PC-9 (cell line): ENCODE measurements around the gene SH3RF1. TPM values are rescaled to one million over a fixed set of nuclear protein-coding genes. Genes with fewer than 3 reads are reported as not detected.

Source experiments
- BruUV-seq: library from RNA; stranded (reverse); fragments of 400-500 nt; replicated peaks from 2 replicates; lab custom pipeline; 2021; lab: Mats Ljungman, UMichigan
- CTCF ChIA-PET: fragments of 300-600 bp; sonication (Branson Sonifier 250); formaldehyde crosslinking; loops from one replicate; lab custom pipeline; 2022; ENCODE audit warnings: antibody characterized with exemption; lab: Charles Lee
- POLR2A ChIA-PET: fragments of 300-600 bp; sonication (Branson Sonifier 250); formaldehyde crosslinking; loops from one replicate; lab custom pipeline; 2022; ENCODE audit warnings: antibody characterized with exemption; ENCODE audit not compliant: unreplicated experiment; lab: Charles Lee
- DNase-seq, 2 experiments: peaks; one replicate each; pipeline versions ENCODE4 v3.0.0 to v3.0.0-alpha.2; 2015 to 2022; ENCODE audit warnings: mixed read lengths in 1 of 2
- H2AFZ ChIP-seq: fragments of 200-600 bp; sonication (generic); 2 replicates; pipeline ENCODE4 v1.8.1; 2017; ENCODE audit warnings: antibody characterized with exemption
- H3F3A ChIP-seq: fragments of 200-600 bp; sonication (generic); 2 replicates; pipeline ENCODE4 v1.8.1; 2017; ENCODE audit warnings: antibody characterized with exemption, mild to moderate bottlenecking, low read depth; ENCODE audit not compliant: insufficient read depth
- H3K27ac ChIP-seq: fragments of 200-600 bp; sonication (generic); 2 replicates; pipeline ENCODE4 v1.6.1; 2016; ENCODE audit warnings: mixed run types
- H3K27me3 ChIP-seq: fragments of 200-600 bp; sonication (generic); 2 replicates; pipeline ENCODE4 v1.6.1; 2016; ENCODE audit warnings: low read depth, mixed run types; ENCODE audit not compliant: insufficient read depth
- H3K36me3 ChIP-seq: fragments of 200-600 bp; sonication (generic); 2 replicates; pipeline ENCODE4 v1.6.1; 2016; ENCODE audit warnings: low read depth, mixed run types
- H3K4me1 ChIP-seq: fragments of 200-600 bp; sonication (generic); replicated peaks from 2 replicates; pipeline ENCODE4 v1.6.1; 2016; ENCODE audit warnings: mixed run types; ENCODE audit not compliant: insufficient read depth
- H3K4me2 ChIP-seq: fragments of 200-600 bp; sonication (generic); 2 replicates; pipeline ENCODE4 v1.6.1; 2017; ENCODE audit warnings: mixed run types
- H3K4me3 ChIP-seq: fragments of 200-600 bp; sonication (generic); 2 replicates; pipeline ENCODE4 v1.6.1; 2016; ENCODE audit warnings: mixed run types
- H3K79me2 ChIP-seq: fragments of 200-600 bp; sonication (generic); 2 replicates; pipeline ENCODE4 v1.6.1; 2017; ENCODE audit warnings: low read depth, mixed run types
- H3K9me2 ChIP-seq: fragments of 200-600 bp; sonication (generic); 2 replicates; pipeline ENCODE4 v1.8.1; 2017; ENCODE audit warnings: mild to moderate bottlenecking; ENCODE audit not compliant: insufficient read depth
- H3K9me3 ChIP-seq: fragments of 200-600 bp; sonication (generic); 2 replicates; pipeline ENCODE4 v1.8.1; 2016; ENCODE audit warnings: low read depth; ENCODE audit not compliant: insufficient read depth
- H4K20me1 ChIP-seq: fragments of 200-600 bp; sonication (generic); 2 replicates; pipeline ENCODE4 v1.8.1; 2017; ENCODE audit not compliant: insufficient read depth
- EZH2 ChIP-seq: fragments of 200-600 bp; sonication (generic); IDR thresholded peaks from 2 replicates; pipeline ENCODE4 v1.8.0; 2017; ENCODE audit warnings: antibody characterized with exemption, low read depth
- intact Hi-C: fragments of 100-400 bp; cut with micrococcal nuclease; formaldehyde crosslinking; loops from one replicate; pipeline ENCODE4 v1.10.0; 2022; ENCODE audit not compliant: unreplicated experiment
- total RNA-seq: library from RNA; stranded (reverse); gene quantifications from 2 replicates; pipeline ENCODE4 v1.2.3, GENCODE V29; 2021
- TF ChIP-seq, protein P1 (sequence below): fragments of 200-600 bp; sonication (generic); conservative IDR thresholded peaks from 2 replicates; pipeline ENCODE4 v1.6.1; 2017; ENCODE audit warnings: mixed run types, antibody characterized with exemption, mild to moderate bottlenecking, moderate library complexity

Gene SH3RF1
- total RNA-seq, 1 experiment from 2014 or later: 26.4 TPM

DNA sequence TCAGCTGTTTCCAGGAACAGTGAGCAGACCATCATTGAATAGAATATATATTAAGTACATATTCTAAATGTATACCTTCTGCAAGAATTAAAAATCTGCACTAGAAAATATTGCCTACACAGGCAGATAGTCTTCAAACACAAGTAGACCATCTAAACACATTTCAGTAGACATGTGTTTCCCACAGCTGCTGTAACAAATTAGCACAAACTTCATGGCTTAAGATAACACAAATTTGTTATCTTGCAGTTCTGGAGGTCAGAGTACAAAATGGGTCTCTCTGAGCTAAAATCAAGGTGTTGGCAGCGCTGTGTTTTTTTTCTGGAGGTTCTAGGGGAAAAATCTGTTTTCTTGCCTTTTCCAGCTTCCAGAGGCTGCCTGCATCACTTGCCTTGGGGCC lies 42.7 kb downstream of the SH3RF1 start:
- no peaks in the 10 kb centered on the region for H3K9me3 ChIP-seq
- no peak overlapping the region for H2AFZ ChIP-seq
- intact Hi-C loops: no loop called here
- TF ChIP-seq EZH2: no peak
- TF ChIP-seq, protein P1, sequence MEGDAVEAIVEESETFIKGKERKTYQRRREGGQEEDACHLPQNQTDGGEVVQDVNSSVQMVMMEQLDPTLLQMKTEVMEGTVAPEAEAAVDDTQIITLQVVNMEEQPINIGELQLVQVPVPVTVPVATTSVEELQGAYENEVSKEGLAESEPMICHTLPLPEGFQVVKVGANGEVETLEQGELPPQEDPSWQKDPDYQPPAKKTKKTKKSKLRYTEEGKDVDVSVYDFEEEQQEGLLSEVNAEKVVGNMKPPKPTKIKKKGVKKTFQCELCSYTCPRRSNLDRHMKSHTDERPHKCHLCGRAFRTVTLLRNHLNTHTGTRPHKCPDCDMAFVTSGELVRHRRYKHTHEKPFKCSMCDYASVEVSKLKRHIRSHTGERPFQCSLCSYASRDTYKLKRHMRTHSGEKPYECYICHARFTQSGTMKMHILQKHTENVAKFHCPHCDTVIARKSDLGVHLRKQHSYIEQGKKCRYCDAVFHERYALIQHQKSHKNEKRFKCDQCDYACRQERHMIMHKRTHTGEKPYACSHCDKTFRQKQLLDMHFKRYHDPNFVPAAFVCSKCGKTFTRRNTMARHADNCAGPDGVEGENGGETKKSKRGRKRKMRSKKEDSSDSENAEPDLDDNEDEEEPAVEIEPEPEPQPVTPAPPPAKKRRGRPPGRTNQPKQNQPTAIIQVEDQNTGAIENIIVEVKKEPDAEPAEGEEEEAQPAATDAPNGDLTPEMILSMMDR: no peak
- H3F3A ChIP-seq: peaks cover 40% of the 10 kb centered on the region
- H3K9me2 ChIP-seq: no peaks in the 10 kb centered on the region
- H4K20me1 ChIP-seq: no peaks in the 10 kb centered on the region
- H3K36me3 ChIP-seq: 0 out of 2 replicates have a peak, but pooled peaks cover 12% of the 10 kb centered on the region
- H3K27me3 ChIP-seq: no peaks in the 10 kb centered on the region
- H3K4me3 ChIP-seq: no peak overlapping the region
- ChIA-PET POLR2A (no interaction called here), CTCF (no interaction called here)
- H3K4me2 ChIP-seq: no peak overlapping the region
- BruUV-seq: no TSS peak
- no peak for DNase-seq
- H3K4me1 ChIP-seq: peaks cover 38% of the 10 kb centered on the region
- peaks cover 54% of the 10 kb centered on the region for H3K79me2 ChIP-seq
- no peak overlapping the region for H3K27ac ChIP-seq

DNA sequence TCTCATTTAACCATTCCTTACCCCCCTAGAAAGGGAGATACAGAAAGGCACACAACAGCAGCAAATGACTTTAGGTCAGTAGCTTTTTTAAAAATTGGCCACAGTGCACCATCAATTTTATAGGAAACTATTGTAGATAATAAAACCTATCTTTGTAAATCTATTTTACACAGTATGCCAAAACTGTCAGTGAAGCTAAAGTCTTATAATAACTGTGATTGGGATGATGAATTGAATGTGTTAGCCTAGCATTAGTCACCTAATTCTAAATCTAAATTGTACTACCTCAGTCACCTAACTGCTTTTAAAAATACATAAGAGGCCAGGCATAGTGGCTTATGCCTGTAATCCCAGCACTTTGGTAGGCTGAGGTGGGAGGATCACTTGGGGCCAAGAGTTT lies 44.2 kb downstream of the SH3RF1 start:
- H3K9me3 ChIP-seq: no peaks in the 10 kb centered on the region
- peaks cover 38% of the 10 kb centered on the region for H3K4me1 ChIP-seq
- intact Hi-C loops: no loop called here
- BruUV-seq: no TSS peak
- peak overlapping the region; percentile 88 for H3K27ac ChIP-seq
- peaks cover 65% of the 10 kb centered on the region for H3K79me2 ChIP-seq
- H3F3A ChIP-seq: peaks cover 33% of the 10 kb centered on the region
- no peak for DNase-seq
- peak overlapping the region; percentile 22; the same call in 1 of the 2 replicates for H3K4me3 ChIP-seq
- no peak overlapping the region for H2AFZ ChIP-seq
- H3K36me3 ChIP-seq: 0 out of 2 replicates have a peak, but pooled peaks cover 12% of the 10 kb centered on the region
- no peaks in the 10 kb centered on the region for H4K20me1 ChIP-seq
- no peak overlapping the region for H3K4me2 ChIP-seq
- TF ChIP-seq, protein P1: no peak
- TF ChIP-seq EZH2: no peak
- CTCF ChIA-PET: no interaction called here
- H3K9me2 ChIP-seq: no peaks in the 10 kb centered on the region
- H3K27me3 ChIP-seq: no peaks in the 10 kb centered on the region
- POLR2A ChIA-PET: no interaction called here

DNA sequence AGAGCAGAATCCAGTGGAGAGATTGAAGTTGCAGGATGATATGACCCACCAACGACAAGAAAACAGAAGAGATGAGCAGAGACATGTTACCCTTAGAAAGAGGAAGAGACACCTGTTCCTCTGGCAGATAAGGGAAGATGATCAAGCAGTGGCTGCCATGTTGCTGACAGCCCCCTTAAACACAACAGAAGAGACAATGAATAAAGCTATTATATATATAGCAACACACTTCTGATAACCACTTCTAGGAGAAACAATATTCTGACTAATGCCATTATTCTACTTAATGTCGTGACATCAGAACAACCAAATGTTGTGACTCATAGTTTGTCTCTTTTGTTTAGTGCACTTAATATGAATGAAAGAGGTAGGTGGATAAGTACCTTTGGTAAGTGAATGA lies 44.9 kb downstream of the SH3RF1 start:
- Histone ChIP-seq H3K9me3 (no peaks in the 10 kb centered on the region), H2AFZ (no peak overlapping the region), H3F3A (peaks cover 33% of the 10 kb centered on the region), H3K27me3 (no peaks in the 10 kb centered on the region), H3K4me1 (peaks cover 38% of the 10 kb centered on the region), H3K9me2 (no peaks in the 10 kb centered on the region), H3K4me3 (0 out of 2 replicates have a peak overlapping the region, but pooled peaks have one; percentile 22), H3K27ac (peak overlapping the region; percentile 88), H3K4me2 (peak overlapping the region; percentile 41), H4K20me1 (no peaks in the 10 kb centered on the region), H3K79me2 (peaks cover 72% of the 10 kb centered on the region), H3K36me3 (0 out of 2 replicates have a peak, but pooled peaks cover 12% of the 10 kb centered on the region)
- DNase-seq: peak; percentile 8 to 52
- TF ChIP-seq EZH2: no peak
- TF ChIP-seq, protein P1: no peak
- TSS peak; percentile 94 for BruUV-seq
- POLR2A ChIA-PET: interaction anchor here (1.0 kb wide), 1 partner anchor 47 kb away, joined by 3 read pairs; no protein-coding TSS in a partner anchor
- intact Hi-C loops: loop anchor here (1.0 to 2.0 kb wide), 2 partner anchors 41 to 156 kb away; no protein-coding TSS in a partner anchor
- CTCF ChIA-PET: no interaction called here
